ENCODE data around the gene PI4KA. TPM values are rescaled to one million over a fixed set of nuclear protein-coding genes. Genes with fewer than 3 reads are reported as not detected.

The PI4KA gene
- total RNA-seq, 1 experiment from 2014 or later = 13.0 TPM

- DNase-seq (ENCODE audit: low read depth) = no peak
These were observed 23.5 kb upstream of the PI4KA start for GRCh38 chr22:20881869-20882815.

DNA sequence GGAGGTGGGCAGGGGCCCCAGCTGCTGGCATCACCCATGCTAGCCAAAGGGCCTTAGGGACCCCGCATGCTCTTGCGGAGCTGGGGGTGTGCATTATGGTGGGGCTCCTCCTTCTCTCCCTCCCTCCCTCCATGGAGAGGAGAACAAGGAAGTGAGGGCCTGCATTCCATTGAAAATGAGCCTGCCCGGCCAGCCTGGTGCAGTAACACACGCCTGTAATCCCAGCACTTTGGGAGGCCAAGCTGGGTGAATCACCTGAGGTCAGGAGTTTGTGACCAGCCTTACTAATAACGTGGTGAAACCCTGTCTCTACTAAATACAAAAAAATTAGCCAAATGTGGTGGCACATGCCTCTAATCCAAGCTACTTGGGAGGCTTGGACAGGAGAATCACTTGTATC lies 22.6 kb upstream of the PI4KA start:
- no peak for DNase-seq (ENCODE audit: low read depth)

DNA sequence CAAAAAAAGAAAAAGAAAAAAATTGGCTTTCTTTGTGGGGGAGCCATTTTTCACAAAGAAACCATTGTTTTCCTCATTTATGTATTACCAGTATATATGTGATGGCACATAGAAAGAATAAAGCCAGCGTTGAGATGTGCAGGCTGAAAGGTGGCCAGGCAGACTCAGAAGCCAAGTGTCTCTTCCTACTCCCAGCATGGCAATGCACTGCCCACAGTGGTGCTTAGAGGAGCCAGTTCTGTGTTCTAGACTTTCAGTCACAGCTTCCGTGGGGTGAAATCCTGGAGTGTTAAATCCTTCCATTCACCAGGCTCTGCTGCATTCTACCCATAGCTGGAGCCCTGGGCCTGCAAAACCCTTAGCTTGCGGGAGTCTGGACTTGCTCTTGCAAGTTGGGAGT lies 19.1 kb upstream of the PI4KA start:
- no peak for DNase-seq (ENCODE audit: low read depth)

- no peak for DNase-seq (ENCODE audit: low read depth)
These were observed 16.7 kb upstream of the PI4KA start for GRCh38 chr22:20875296-20875695.

GRCh38 chr22:20873214-20873613 lies 14.6 kb upstream of the PI4KA start:
- DNase-seq (ENCODE audit: low read depth) = no peak

- DNase-seq (ENCODE audit: low read depth) = no peak
These were observed 10.6 kb upstream of the PI4KA start for GRCh38 chr22:20869234-20869633.

GRCh38 chr22:20868025-20868962 lies 9.7 kb upstream of the PI4KA start:
- DNase-seq (ENCODE audit: low read depth) = no peak

DNA sequence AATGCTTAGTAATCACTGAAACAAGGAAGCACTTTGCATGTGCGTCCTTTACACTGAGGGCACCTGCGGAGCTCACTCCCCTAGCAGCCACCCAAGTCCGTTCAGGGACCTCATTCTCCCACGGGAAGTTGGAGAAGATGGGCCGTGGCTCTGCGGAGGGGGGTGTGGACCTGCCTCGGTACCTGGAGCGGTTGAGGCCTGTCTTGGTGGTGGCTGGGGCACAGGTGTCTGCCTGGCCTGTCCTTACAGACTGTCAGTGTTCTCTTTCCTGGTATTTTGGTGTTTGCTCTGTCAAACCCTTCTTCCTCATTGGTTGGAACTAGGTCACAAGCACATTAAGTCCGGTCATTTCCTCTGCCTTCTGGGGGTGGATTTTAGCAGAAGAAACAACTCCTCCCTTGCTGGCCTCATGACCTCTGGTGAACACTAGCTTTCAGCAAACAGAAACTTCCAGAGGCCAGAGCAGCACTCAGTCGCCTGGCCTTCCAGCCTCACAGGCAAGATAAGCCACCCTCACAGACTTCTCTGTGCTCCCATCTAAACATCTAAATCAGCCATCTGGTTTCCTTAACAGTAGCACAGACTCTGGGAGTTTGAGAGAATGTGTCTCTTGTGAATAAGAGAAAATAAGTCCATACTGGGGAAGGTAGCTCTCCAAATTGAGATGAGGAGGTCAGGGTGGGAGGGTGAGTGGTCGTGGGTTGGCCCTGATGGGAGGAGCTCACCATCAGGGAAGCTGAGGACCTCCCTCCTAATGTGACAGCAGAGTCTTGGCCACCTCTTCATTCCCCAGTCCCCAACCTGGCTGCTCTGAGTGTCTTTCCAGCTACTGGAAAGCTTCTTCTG lies 8.8 kb upstream of the PI4KA start:
- no peak for DNase-seq (ENCODE audit: low read depth)

- no peak for DNase-seq (ENCODE audit: low read depth)
These were observed 8.1 kb upstream of the PI4KA start for GRCh38 chr22:20866736-20867135.

DNA sequence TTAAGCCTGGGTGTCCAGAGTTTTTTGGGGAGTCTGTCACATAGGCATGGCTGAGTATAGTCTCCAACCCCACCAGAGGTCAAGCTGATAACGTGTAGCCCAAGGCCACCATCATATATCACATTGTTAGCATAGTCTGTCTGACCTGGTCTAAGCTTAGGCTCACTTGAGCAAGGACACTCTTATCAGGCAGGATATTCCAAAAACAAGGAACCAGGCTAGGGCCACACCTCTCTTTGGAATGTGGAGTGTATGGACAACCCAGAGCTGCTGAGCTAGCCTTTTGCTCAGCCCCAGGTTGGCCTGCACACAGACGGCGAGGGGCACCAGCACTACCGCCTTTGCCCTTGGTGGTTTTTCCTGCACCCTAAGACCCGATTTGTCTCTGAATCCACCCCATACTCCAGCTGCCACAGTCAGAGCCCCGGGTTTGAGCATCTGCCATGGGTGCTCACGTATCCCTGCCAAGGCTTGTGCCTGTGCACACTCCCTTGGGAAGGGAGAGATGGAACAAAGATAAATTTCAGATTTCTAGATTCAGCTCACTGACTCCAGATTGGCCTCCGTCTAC lies 7.3 kb upstream of the PI4KA start:
- no peak for DNase-seq (ENCODE audit: low read depth)

DNA sequence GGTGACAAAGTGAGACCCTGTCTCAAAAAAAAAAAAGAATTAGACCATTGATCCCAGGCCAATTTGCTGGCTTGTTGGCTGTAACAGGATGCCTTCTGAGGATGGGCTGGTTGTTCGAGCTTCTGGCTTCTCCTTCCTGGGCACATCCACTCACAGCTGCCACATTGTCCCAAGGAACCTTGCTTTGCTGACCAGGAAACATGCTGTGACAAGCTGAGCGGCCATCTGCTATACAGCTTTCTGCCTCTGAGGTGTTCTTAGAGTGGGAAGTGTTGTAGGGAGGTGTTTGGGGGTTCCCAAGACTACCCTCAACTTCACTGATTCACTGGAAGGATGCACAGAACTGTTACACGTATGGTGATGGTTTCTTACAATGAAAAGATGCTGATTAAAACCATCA lies 6.7 kb upstream of the PI4KA start:
- no peak for DNase-seq (ENCODE audit: low read depth)

GRCh38 chr22:20864186-20864908 lies 5.7 kb upstream of the PI4KA start:
- no peak for DNase-seq (ENCODE audit: low read depth)

DNA sequence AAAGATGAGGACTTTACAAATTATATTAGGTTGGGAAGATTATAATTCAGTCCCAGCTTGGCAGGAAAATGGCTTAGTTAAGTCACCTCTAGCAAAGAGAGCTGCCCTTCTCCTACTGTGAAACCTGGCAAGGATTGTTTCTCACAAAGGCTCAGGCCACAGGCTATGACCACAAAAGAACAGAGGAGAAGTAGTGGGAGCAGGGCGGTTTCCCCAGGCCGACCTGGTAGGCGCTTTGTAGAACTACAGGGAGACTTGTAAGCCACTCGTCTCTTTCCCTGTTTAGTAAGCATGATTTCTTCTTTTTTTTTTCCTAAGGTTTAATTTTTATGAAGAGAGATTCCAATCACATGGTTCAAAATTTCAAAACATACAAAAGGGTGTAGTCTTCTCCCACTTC lies 4.8 kb upstream of the PI4KA start:
- DNase-seq (ENCODE audit: low read depth) = no peak

GRCh38 chr22:20862540-20862939 lies 3.9 kb upstream of the PI4KA start:
- no peak for DNase-seq (ENCODE audit: low read depth)

DNA sequence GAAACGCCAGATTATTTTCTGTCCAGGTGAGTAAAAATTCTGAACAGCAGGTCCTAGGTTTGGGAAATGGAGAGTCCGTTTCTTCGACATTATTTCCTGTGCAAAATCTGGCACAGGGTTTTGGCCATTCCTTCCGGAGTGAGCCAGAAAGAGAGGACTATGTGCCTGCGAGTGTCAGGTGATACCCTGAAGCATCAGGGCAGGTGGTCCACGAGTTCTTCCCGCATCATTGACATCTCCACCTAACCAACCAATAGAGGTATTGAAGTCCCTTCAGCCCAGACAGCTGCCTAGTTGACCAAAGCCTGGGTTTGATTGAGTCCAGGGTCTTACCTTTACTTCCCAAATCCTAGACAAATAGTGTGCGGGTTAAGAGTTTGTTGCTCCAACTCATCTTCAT lies 1.0 kb upstream of the PI4KA start:
- no peak for DNase-seq (ENCODE audit: low read depth)

DNA sequence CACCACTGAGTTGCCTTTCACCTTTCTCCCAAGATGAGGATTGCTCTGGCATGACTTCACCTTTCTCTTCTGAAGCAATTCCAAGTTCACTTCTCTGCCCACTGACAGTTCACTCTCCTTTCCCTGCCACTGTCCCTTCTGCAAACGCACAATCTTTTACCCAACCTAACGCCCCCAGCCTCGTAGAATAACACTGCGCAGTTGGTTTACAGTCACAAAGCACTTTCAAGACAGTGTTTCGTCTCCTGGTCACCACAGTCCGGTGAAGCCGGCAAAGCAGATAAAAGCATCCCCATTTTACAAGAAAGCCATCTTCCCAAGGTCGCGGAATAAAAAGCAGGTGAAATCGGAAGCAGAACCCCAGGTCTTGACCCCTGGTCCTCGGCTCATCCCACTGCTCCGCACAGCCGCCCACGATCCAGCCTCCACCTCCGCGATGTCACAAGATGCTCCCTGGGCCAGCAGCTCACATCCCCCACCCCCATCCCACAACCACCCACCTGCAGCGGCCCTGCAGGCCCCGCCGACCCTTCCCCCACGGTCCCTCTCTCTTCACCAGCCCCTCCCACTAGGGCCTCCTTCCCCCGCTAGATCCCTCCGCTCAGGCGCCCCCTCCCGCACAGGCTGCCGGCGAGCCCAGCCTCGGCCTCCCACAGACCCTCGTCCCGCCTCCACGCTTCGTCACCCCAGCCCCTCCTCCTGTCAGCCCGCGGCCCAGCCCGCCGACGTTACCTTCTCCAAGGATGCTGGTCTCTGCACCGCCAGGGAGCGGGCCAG lies 585 bp downstream of the PI4KA start:
- DNase-seq (ENCODE audit: low read depth) = peak; percentile 87

DNA sequence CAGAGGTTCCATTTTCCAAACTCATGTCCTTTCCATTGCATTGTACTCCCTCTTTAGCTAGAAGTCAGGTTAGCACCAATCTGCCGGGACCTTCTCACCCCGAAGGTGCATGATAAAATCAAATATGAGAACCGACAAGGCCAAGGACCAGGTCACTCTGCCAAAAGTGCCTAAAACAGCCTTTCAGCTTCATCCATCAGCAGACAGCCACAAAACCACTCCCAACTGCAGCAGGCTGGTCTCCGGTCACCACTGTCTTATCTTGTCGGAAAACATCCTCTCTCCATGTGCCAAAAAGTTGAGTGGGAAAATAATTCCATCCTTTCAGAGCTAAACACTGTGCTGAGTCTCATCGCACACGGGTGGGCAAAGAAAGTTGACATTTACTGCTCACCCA lies 1.4 kb downstream of the PI4KA start:
- DNase-seq (ENCODE audit: low read depth) = no peak

DNA sequence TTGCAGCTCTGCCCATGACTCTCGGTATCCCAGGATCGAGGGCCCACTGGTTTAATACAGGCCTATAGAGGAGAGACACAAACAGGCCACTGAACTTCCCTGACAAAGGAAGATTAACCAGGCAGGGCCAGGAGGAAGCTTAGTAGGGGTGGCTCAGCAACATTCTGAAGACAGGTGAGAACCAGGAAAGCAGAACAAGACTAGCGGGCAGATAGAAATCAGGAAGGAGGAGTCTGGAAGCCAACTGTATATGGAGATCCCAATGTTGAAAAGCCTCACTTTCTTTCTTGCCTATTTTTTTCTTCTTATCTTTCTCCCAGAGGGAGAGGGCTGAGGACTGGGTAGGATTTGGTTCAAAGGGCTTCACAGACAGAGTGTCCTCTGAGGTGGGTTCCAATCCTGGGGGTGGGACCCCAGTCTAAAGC lies 5.4 kb downstream of the PI4KA start:
- DNase-seq (ENCODE audit: low read depth) = no peak

- no peak for DNase-seq (ENCODE audit: low read depth)
These were observed 6.1 kb downstream of the PI4KA start for GRCh38 chr22:20852503-20852902.

GRCh38 chr22:20852076-20852475 lies 6.5 kb downstream of the PI4KA start:
- no peak for DNase-seq (ENCODE audit: low read depth)

All from Daoy (cell line).